Stimulated activated CD4-positive, alpha-beta T cell treated with anti-CD3 and anti-CD28 coated beads, Interleukin-1b, Interleukin-23, amount 100 ng/mL, for 24 hours (primary cell): ENCODE data around the gene DEFB114.

Experiments
- DNase-seq, 4 experiments: peaks; one replicate each; pipeline ENCODE4 v3.0.0-alpha.2; 2020; ENCODE audit warnings: low read depth in 4 of 4, low spot score in 1 of 4

Gene DEFB114

GRCh38 chr6:49937017-49937416 is 26.9 kb downstream of the DEFB114 start:
- no peak for DNase-seq

- DNase-seq = no peak
These were observed 28.6 kb downstream of the DEFB114 start for GRCh38 chr6:49935387-49935786.

GRCh38 chr6:49934770-49935169 is 29.2 kb downstream of the DEFB114 start:
- no peak for DNase-seq

- DNase-seq = no peak
These were observed 30.4 kb downstream of the DEFB114 start for GRCh38 chr6:49933526-49933925.

- DNase-seq = no peak
These were observed 34.6 kb downstream of the DEFB114 start for GRCh38 chr6:49929340-49929739.

- DNase-seq = no peak
These were observed 40.1 kb downstream of the DEFB114 start for GRCh38 chr6:49923826-49924225.

- DNase-seq = no peak
These were observed 43.9 kb downstream of the DEFB114 start for GRCh38 chr6:49919935-49920644.

GRCh38 chr6:49919261-49919660 is 44.7 kb downstream of the DEFB114 start:
- DNase-seq = no peak

GRCh38 chr6:49918787-49919186 is 45.2 kb downstream of the DEFB114 start:
- no peak for DNase-seq

- no peak for DNase-seq
These were observed 48.9 kb downstream of the DEFB114 start for GRCh38 chr6:49915035-49915434.

GRCh38 chr6:49913636-49914375 is 50.2 kb downstream of the DEFB114 start:
- DNase-seq = no peak

- no peak for DNase-seq
These were observed 51.8 kb downstream of the DEFB114 start for GRCh38 chr6:49912196-49912595.

- no peak for DNase-seq
These were observed 52.7 kb downstream of the DEFB114 start for GRCh38 chr6:49911252-49911651.
